ENCODE results near the gene PPP2R3B. TPM values are rescaled to one million over a fixed set of nuclear protein-coding genes. Genes with fewer than 3 reads are reported as not detected.

The PPP2R3B gene
- total and polyA plus RNA-seq, 2 of the 13 experiments (the other 11 are each of a cell fraction or from before 2014, with no cell fraction given), result 17.0 to 21.4 TPM

- no peak for TF ChIP-seq CREB3 (CRISPR knock-in tag; IDR thresholded peaks at IDR 0.05)
- no peak for TF ChIP-seq ZNF143 (CRISPR knock-in tag; IDR thresholded peaks at IDR 0.05)
- TF ChIP-seq ZNF772 (CRISPR knock-in tag; IDR thresholded peaks at IDR 0.05), result no peak
- TF ChIP-seq AFF4 (CRISPR knock-in tag; IDR thresholded peaks at IDR 0.05), result no peak
- no peak for TF ChIP-seq ZSCAN30 (CRISPR knock-in tag; IDR thresholded peaks at IDR 0.05)
These were observed 34.0 kb downstream of the PPP2R3B start (continued) for GRCh38 chrX:352582-353314.

GRCh38 chrX:352181-352580 is 34.5 kb downstream of the PPP2R3B start:
- Histone ChIP-seq H3K9me3 (ENCODE audit: low read length) (no peaks in the 10 kb centered on the region), H3K27me3 (ENCODE audit: control insufficient read depth in 1 of 2, insufficient read depth in 2 of 2, low read length in 2 of 2) (no peaks in the 10 kb centered on the region), H3K79me2 (ENCODE audit: insufficient read depth, low read length) (no peaks in the 10 kb centered on the region), H3K9ac (ENCODE audit: insufficient read depth, low read depth, low read length) (no peak overlapping the region), H2AFZ (ENCODE audit: low read length) (no peak overlapping the region), H3K4me2 (ENCODE audit: low read depth, low read length) (no peak overlapping the region), H3K4me1 (ENCODE audit: insufficient read depth, low read length) (0 out of 2 replicates have a peak, but pooled peaks cover 5% of the 10 kb centered on the region), H3K4me3 (replicated peaks in 1 of 3; ENCODE audit: insufficient read depth in 1 of 3, low read depth in 2 of 3, low read length in 3 of 3) (no peak overlapping the region), H4K20me1 (ENCODE audit: insufficient read depth, low read length) (no peaks in the 10 kb centered on the region), H3K27ac (ENCODE audit: extremely low read length, insufficient read depth, low read length) (no peak overlapping the region), H3K36me3 (replicated peaks in 1 of 2; ENCODE audit: control insufficient read depth in 1 of 2, insufficient read depth in 2 of 2, low read length in 2 of 2) (peaks cover 0 to 3% of the 10 kb centered on the region in 2 experiments; a peak in 2 of 5 replicates)
- 97% methylated on average over 27 of the region's 27 CpGs for WGBS (ENCODE audit: low lambda C conversion rate)
- no peak for TF ChIP-seq ZNF850 (CRISPR knock-in tag; conservative IDR thresholded peaks at IDR 0.05)
- no peak for TF ChIP-seq NFKB2 (CRISPR knock-in tag; IDR thresholded peaks at IDR 0.05; ENCODE audit: borderline replicate concordance)
- no peak for TF ChIP-seq SRY (CRISPR knock-in tag; IDR thresholded peaks at IDR 0.05)
- TF ChIP-seq TIGD3 (CRISPR knock-in tag; IDR thresholded peaks at IDR 0.05; ENCODE audit: borderline replicate concordance), result no peak
- TF ChIP-seq ZNF614 (CRISPR knock-in tag; IDR thresholded peaks at IDR 0.05; ENCODE audit: borderline replicate concordance), result no peak
- no peak for TF ChIP-seq ZNF18 (CRISPR knock-in tag; IDR thresholded peaks at IDR 0.05; ENCODE audit: insufficient replicate concordance)
- TF ChIP-seq HOXA5 (CRISPR knock-in tag; IDR thresholded peaks at IDR 0.05), result no peak
- TF ChIP-seq SMC3 (IDR thresholded peaks at IDR 0.05; ENCODE audit: low read length), result no peak
- no peak for TF ChIP-seq ZNF510 (CRISPR knock-in tag; IDR thresholded peaks at IDR 0.05; ENCODE audit: low read depth)
- no peak for TF ChIP-seq NR2F2 (IDR thresholded peaks at IDR 0.05; ENCODE audit: borderline replicate concordance, low read depth)
- no peak for TF ChIP-seq ZNF724P (CRISPR knock-in tag; IDR thresholded peaks at IDR 0.05; ENCODE audit: borderline replicate concordance)
- FAIRE-seq, result no peak
- POLR2A ChIA-PET, result no interaction called here
- in situ Hi-C loops (cut with HindIII; ENCODE audit: extremely low pct_ligation_motif_present, low pct_unique_long_range_greater_than_20kb) (no loop called here), intact Hi-C loops (cut with micrococcal nuclease; ENCODE audit: unreplicated experiment) (no loop called here)
- CTCF ChIA-PET (ENCODE audit: low intra/inter-chr PET ratio, low total read pairs), result no interaction called here
- no TSS peak for BruUV-seq (replicated peaks)
- no peak for DNase-seq (ENCODE audit: low spot score)
- no peak for ATAC-seq

All from HepG2 (cell line).